HS-5 (cell line): ENCODE measurements around the gene CRTC3.
"Not testable (repeated sequence)": the region's sequence is repeated elsewhere in the genome, so short reads cannot be mapped to it uniquely, and the experiment has no call there.

Experiments used
- DNase-seq: peaks from one replicate; pipeline ENCODE4 v3.0.0-alpha.2; 2012; ENCODE audit warnings: low read depth

CRTC3 gene

GRCh38 chr15:90624278-90624981 lies 94.7 kb downstream of the CRTC3 start:
- no peak for DNase-seq

GRCh38 chr15:90625037-90625436 lies 95.3 kb downstream of the CRTC3 start:
- DNase-seq: no peak

- no peak for DNase-seq
Measured at GRCh38 chr15:90629217-90629616, 99.5 kb downstream of the CRTC3 start.

- DNase-seq: no peak
Measured at GRCh38 chr15:90633360-90633759, 103.6 kb downstream of the CRTC3 start.

GRCh38 chr15:90636993-90637392 lies 107.3 kb downstream of the CRTC3 start:
- DNase-seq: not testable (repeated sequence)

GRCh38 chr15:90637693-90638092 lies 108.0 kb downstream of the CRTC3 start:
- no peak for DNase-seq

GRCh38 chr15:90638201-90638691 lies 108.5 kb downstream of the CRTC3 start:
- no peak for DNase-seq

GRCh38 chr15:90638963-90639362 lies 109.2 kb downstream of the CRTC3 start:
- no peak for DNase-seq

- DNase-seq: no peak
Measured at GRCh38 chr15:90640862-90641261, 111.1 kb downstream of the CRTC3 start.

GRCh38 chr15:90641581-90642463 lies 112.1 kb downstream of the CRTC3 start:
- DNase-seq: no peak

GRCh38 chr15:90642464-90643300 lies 113.0 kb downstream of the CRTC3 start:
- DNase-seq: no peak

- DNase-seq: no peak
Measured at GRCh38 chr15:90643301-90643632, 113.5 kb downstream of the CRTC3 start.

- no peak for DNase-seq
Measured at GRCh38 chr15:90644526-90644925, 114.8 kb downstream of the CRTC3 start.

GRCh38 chr15:90644952-90645725 lies 115.4 kb downstream of the CRTC3 start:
- no peak for DNase-seq

GRCh38 chr15:90645873-90646575 lies 116.3 kb downstream of the CRTC3 start:
- no peak for DNase-seq

GRCh38 chr15:90646662-90647305 lies 117.1 kb downstream of the CRTC3 start:
- DNase-seq: no peak

GRCh38 chr15:90647326-90647725 lies 117.6 kb downstream of the CRTC3 start:
- DNase-seq: no peak

- DNase-seq: no peak
Measured at GRCh38 chr15:90648137-90649070, 118.7 kb downstream of the CRTC3 start.
